Stimulated activated CD4-positive, alpha-beta T cell treated with anti-CD3 and anti-CD28 coated beads, Interleukin-1b, Interleukin-23, amount 100 ng/mL, for 1 hour (primary cell): Measurements from ENCODE around the gene C1orf115.
A peak's percentile ranks its signal among the peaks of the same experiment; 100 is the strongest.
"Not testable (repeated sequence)": the region's sequence is repeated elsewhere in the genome, so short reads cannot be mapped to it uniquely, and the experiment has no call there.

Experiments
- DNase-seq, 2 donors: peaks; one replicate each; pipeline ENCODE4 v3.0.0-alpha.2; 2020; ENCODE audit warnings: low read depth in 2 of 2

The C1orf115 gene

GRCh38 chr1:220726634-220727033 lies 36.5 kb downstream of the C1orf115 start:
- DNase-seq, result no peak

- no peak for DNase-seq
Observed at GRCh38 chr1:220727519-220727918, 37.4 kb downstream of the C1orf115 start.

GRCh38 chr1:220730486-220730885 lies 40.3 kb downstream of the C1orf115 start:
- DNase-seq, result no peak

- no peak for DNase-seq
Observed at GRCh38 chr1:220732137-220732536, 42.0 kb downstream of the C1orf115 start.

GRCh38 chr1:220732621-220733020 lies 42.5 kb downstream of the C1orf115 start:
- no peak for DNase-seq

- DNase-seq, result peak; percentile 37 to 58
Observed at GRCh38 chr1:220733086-220733601, 43.0 kb downstream of the C1orf115 start.

- DNase-seq, result no peak
Observed at GRCh38 chr1:220734571-220735326, 44.6 kb downstream of the C1orf115 start.

GRCh38 chr1:220736283-220736682 lies 46.1 kb downstream of the C1orf115 start:
- not testable (repeated sequence) for DNase-seq

GRCh38 chr1:220741349-220741748 lies 51.2 kb downstream of the C1orf115 start:
- no peak for DNase-seq

- no peak for DNase-seq
Observed at GRCh38 chr1:220741825-220742224, 51.7 kb downstream of the C1orf115 start.

GRCh38 chr1:220742520-220742919 lies 52.4 kb downstream of the C1orf115 start:
- no peak for DNase-seq

GRCh38 chr1:220746851-220747250 lies 56.7 kb downstream of the C1orf115 start:
- no peak for DNase-seq

GRCh38 chr1:220747437-220748088 lies 57.4 kb downstream of the C1orf115 start:
- no peak for DNase-seq

GRCh38 chr1:220748089-220748934 lies 58.1 kb downstream of the C1orf115 start, which contains the start of gene MTARC2:
TSS of gene MTARC2 (plus strand) at chr1:220748322. CDS start at chr1:220748532, 210 bp downstream.
- no peak for DNase-seq
